Mesothelial cell of epicardium (in vitro differentiated cells): ENCODE results near the gene MEIS2. TPM values are rescaled to one million over a fixed set of nuclear protein-coding genes. Genes with fewer than 3 reads are reported as not detected.

Experiments
- DNase-seq, 2 experiments: peaks; one replicate each; pipeline ENCODE4 v3.0.0; 2021; ENCODE audit warnings: low spot score in 2 of 2; ENCODE audit not compliant: unreplicated experiment in 2 of 2
- H3K27ac Mint-ChIP-seq: 2 replicates; pipeline ENCODE4 v1.8.0; 2021; ENCODE audit warnings: mixed read lengths
- H3K27me3 Mint-ChIP-seq: 2 replicates; pipeline ENCODE4 v1.8.0; 2021; ENCODE audit warnings: low read depth, mixed read lengths
- H3K36me3 Mint-ChIP-seq: 2 replicates; pipeline ENCODE4 v1.8.0; 2021; ENCODE audit warnings: mixed read lengths
- H3K4me1 Mint-ChIP-seq: 2 replicates; pipeline ENCODE4 v1.8.0; 2021; ENCODE audit warnings: mixed read lengths
- H3K4me3 Mint-ChIP-seq: 2 replicates; pipeline ENCODE4 v1.8.0; 2021; ENCODE audit warnings: mild to moderate bottlenecking, moderate library complexity, mixed read lengths
- H3K9me3 Mint-ChIP-seq: 2 replicates; pipeline ENCODE4 v1.8.0; 2021; ENCODE audit warnings: mixed read lengths
- total RNA-seq: library from RNA; stranded (reverse); gene quantifications from 3 replicates; pipeline ENCODE4 v1.2.1, GENCODE V29; 2021
- TF ChIP-seq, protein P1 (sequence below): fragments of 200-600 bp; sonication (generic); IDR thresholded peaks from one replicate; pipeline ENCODE4 v1.5.0; 2021; ENCODE audit warnings: antibody characterized with exemption; ENCODE audit not compliant: unreplicated experiment

The MEIS2 gene
- total RNA-seq, 1 donor from 2014 or later = 397 TPM

DNA sequence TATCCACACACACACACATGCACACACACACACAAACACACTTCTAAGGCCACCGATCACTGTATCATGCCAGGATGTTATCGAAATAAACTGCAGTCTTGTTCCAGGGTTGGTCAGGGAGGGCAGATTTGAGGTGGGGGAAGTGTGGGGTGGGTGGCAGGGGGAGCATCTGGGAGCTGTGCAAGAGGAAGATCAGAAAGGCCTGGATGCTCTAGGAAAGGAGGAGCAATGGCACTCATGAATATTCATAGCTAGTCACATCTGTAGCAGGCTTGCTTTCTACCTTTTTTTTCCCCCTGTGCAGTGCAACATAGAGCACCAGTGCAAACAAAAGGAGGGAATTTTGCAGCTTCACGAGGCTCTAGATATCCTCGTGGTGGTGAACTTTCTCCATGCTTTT is 84.9 kb downstream of the MEIS2 start:
- Mint-ChIP-seq H3K27me3 (no peaks in the 10 kb centered on the region), H3K9me3 (no peaks in the 10 kb centered on the region), H3K36me3 (peaks cover 22% of the 10 kb centered on the region), H3K4me1 (peaks cover 72% of the 10 kb centered on the region), H3K4me3 (peak overlapping the region; percentile 1), H3K27ac (peak overlapping the region; percentile 92)
- DNase-seq = no peak
- TF ChIP-seq, protein P1, sequence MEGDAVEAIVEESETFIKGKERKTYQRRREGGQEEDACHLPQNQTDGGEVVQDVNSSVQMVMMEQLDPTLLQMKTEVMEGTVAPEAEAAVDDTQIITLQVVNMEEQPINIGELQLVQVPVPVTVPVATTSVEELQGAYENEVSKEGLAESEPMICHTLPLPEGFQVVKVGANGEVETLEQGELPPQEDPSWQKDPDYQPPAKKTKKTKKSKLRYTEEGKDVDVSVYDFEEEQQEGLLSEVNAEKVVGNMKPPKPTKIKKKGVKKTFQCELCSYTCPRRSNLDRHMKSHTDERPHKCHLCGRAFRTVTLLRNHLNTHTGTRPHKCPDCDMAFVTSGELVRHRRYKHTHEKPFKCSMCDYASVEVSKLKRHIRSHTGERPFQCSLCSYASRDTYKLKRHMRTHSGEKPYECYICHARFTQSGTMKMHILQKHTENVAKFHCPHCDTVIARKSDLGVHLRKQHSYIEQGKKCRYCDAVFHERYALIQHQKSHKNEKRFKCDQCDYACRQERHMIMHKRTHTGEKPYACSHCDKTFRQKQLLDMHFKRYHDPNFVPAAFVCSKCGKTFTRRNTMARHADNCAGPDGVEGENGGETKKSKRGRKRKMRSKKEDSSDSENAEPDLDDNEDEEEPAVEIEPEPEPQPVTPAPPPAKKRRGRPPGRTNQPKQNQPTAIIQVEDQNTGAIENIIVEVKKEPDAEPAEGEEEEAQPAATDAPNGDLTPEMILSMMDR = no peak

DNA sequence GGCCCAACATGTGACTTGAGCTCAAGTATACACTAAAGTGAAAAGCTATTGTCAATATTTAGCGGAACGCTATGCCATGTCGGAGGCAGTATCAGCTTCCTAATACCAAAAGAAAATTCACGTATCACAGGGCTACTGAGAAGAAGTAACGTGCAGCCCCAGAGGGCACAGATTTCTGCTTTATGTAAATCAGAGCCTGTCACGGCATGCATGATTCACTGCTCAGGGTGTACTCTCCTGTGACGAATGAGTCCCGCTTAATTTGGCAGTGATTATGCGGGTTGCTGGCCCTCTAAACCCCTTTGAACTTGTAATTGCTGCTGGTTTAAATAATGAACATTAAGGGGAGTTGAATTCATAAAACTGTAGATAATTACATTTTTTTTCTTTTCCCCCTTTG is 85.3 kb downstream of the MEIS2 start:
- H3K27me3 Mint-ChIP-seq = no peaks in the 10 kb centered on the region
- H3K4me1 Mint-ChIP-seq = peaks cover 68% of the 10 kb centered on the region
- H3K9me3 Mint-ChIP-seq = no peaks in the 10 kb centered on the region
- no peak for DNase-seq
- peak overlapping the region; percentile 92 for H3K27ac Mint-ChIP-seq
- TF ChIP-seq, protein P1 = no peak
- H3K4me3 Mint-ChIP-seq = peak overlapping the region; percentile 1
- peaks cover 21% of the 10 kb centered on the region for H3K36me3 Mint-ChIP-seq

DNA sequence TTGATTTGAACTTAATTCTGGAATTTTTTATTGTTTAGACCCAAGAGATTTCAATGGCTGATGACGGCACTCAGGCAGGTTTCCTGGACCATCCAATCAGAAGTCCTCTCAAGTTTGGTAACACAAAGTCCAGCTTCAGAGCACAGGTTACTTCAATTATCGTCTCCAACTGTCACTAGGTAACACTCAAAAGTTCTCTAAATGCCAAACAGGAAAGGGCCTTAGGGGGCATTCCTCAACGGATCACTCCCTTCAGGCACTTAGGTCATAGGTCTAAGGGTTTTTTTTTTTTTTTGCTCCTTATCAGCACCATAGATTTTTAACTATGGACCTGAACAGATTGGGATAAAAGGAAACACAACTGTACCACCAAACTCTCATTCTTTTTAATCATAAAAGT is 85.8 kb downstream of the MEIS2 start:
- H3K4me3 Mint-ChIP-seq = no peak overlapping the region
- TF ChIP-seq, protein P1 = no peak
- H3K36me3 Mint-ChIP-seq = peaks cover 22% of the 10 kb centered on the region
- no peak for DNase-seq
- H3K4me1 Mint-ChIP-seq = peaks cover 65% of the 10 kb centered on the region
- H3K27me3 Mint-ChIP-seq = no peaks in the 10 kb centered on the region
- H3K27ac Mint-ChIP-seq = peak overlapping the region; percentile 92
- H3K9me3 Mint-ChIP-seq = no peaks in the 10 kb centered on the region

DNA sequence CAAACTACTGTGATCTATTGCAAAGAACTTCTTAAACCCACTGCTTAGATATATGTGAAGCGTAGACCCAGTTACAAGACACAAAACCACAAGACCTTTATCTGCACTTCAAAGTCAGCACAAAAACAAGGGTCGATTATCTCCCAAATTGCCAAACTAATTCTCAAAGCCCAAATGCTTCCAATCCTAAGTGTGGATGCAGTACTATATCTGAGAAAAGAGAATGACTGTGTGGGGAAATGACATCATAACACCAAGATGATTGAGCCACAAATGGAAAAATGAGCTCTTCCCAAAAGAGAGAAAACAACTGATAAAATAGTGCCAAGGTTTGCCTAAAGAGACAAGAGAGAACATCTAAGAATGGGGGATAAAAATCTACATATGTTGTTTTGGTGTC is 86.2 kb downstream of the MEIS2 start:
- Mint-ChIP-seq H3K4me1 (peaks cover 61% of the 10 kb centered on the region), H3K27me3 (no peaks in the 10 kb centered on the region), H3K27ac (peak overlapping the region; percentile 92), H3K36me3 (peaks cover 26% of the 10 kb centered on the region), H3K4me3 (no peak overlapping the region), H3K9me3 (no peaks in the 10 kb centered on the region)
- no peak for DNase-seq
- TF ChIP-seq, protein P1 = no peak

DNA sequence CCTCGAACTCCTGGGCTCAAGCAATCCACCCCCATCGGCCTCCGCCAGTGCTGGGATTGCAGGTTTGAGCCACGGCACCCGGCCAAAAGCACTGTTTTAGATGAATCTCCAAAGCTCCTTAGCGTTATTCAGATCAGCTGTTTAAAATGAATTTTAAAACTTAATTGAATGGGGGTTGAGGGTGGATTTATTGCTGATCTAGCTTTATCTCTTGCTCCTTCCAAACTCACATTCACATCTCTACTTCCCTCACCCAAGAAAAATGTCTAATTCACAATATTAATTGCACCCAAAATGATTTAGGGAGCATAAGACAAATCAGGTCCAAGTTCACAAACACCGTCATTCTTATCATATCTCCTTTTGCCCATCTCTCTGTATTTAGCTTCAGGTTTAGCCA is 89.8 kb downstream of the MEIS2 start:
- TF ChIP-seq, protein P1 = no peak
- no peak overlapping the region for H3K4me3 Mint-ChIP-seq
- H3K36me3 Mint-ChIP-seq = peaks cover 28% of the 10 kb centered on the region
- no peaks in the 10 kb centered on the region for H3K9me3 Mint-ChIP-seq
- no peak for DNase-seq
- H3K4me1 Mint-ChIP-seq = peaks cover 36% of the 10 kb centered on the region
- peak overlapping the region; percentile 85 for H3K27ac Mint-ChIP-seq
- no peaks in the 10 kb centered on the region for H3K27me3 Mint-ChIP-seq

DNA sequence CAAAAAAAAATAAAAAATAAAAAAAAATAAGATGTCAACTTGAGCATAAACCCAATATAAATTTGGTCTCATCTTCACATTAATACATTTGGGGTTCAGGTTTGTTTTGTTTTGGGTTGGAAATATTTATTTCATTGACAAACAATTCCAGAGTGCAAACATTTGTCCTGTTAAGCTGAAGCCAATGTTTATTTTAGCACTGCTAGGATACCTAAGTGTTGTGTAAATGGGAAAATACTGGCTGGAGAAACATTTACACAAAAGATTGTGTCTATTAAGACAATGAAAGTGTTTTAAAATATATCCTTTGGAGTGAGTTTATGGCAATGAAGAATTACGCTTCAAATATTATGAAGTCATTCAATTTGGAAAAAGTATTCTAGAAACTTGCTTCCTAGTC is 91.1 kb downstream of the MEIS2 start:
- Mint-ChIP-seq H3K4me1 (peaks cover 26% of the 10 kb centered on the region), H3K27me3 (no peaks in the 10 kb centered on the region), H3K9me3 (peaks cover 6% of the 10 kb centered on the region), H3K27ac (peak overlapping the region; percentile 59), H3K36me3 (peaks cover 41% of the 10 kb centered on the region), H3K4me3 (no peak overlapping the region)
- TF ChIP-seq, protein P1 = no peak
- no peak for DNase-seq
